HG02852 (cell line): ENCODE data around the gene ATE1.
"Not testable (repeated sequence)": the region's sequence is repeated elsewhere in the genome, so short reads cannot be mapped to it uniquely, and the experiment has no call there.

Source experiments
- ATAC-seq: cut with Tn5 transposase; IDR thresholded peaks from one replicate; pipeline ENCODE4 v1.9.1; 2021; ENCODE audit warnings: mild to moderate bottlenecking, moderate library complexity; ENCODE audit not compliant: unreplicated experiment

ATE1 gene

GRCh38 chr10:121796342-121796741 lies 131.5 kb downstream of the ATE1 start:
- ATAC-seq = no peak

GRCh38 chr10:121792198-121792597 lies 135.6 kb downstream of the ATE1 start:
- no peak for ATAC-seq

- no peak for ATAC-seq
Measured at GRCh38 chr10:121791761-121792160, 136.1 kb downstream of the ATE1 start.

DNA sequence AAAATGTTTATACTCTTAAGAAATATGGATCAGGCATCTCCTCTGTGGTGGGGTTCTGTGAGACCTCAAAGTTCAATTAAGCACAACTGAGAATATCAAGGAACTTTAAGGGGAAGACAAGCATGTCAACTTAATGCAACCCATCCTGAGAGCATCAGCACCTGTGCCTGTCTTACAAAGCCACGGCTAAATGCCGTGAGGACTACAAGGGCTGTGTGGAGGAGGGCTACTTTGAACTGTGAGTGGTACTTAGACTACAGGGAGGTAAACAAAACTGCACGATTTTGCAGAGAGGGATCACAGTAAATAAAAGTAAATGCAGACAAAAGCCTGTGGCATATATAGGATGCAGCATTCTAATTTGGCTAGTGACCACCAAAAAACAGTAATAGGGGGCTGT lies 139.1 kb downstream of the ATE1 start:
- no peak for ATAC-seq

DNA sequence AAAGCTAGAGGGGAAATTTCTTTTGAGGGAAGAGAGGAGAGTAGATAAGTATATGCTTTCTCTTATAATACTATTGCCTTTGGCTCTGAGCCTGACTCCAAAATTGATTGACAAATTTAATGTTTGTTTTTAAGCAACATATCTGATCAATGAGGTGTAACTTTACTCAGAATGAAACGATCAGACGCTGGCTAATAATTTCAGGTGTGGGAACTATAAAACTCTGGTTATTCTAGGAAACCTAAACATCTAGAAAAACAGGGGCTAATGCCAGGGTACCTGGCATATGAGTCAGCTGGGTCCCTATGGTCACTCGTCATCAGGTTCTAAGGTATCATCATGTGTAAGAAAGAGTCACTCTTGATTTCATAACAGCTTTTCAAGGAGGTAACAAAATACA lies 139.7 kb downstream of the ATE1 start:
- ATAC-seq = no peak

- ATAC-seq = no peak
Measured at GRCh38 chr10:121787169-121787568, 140.7 kb downstream of the ATE1 start.

DNA sequence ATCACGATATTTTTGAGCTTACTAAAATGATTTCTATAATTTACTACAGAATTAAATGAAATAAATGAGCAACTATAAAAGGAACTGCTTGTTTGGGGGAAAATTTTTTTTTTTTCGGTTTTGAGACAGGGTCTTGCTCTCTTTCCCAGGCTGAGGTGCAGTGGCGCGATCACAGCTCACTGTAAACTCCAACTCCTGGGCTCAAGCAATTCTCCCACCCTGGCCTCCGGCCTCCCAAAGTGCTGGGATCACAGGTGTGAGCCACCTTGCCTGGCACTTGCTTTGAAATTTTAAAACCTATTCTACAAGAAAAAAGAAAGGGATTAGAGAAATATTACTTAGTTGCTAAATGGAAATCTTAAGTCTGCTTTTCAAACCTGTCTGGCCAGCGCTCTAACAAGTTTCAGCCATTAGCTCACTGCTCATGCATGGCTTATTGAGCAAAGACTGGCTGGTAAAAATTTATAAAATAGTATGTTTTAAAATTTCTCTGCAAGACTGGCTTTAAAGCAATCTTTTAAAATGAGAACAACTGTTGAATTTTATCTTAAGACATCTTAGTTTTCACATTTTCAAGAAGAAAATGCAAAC lies 144.0 kb downstream of the ATE1 start:
- ATAC-seq = no peak

DNA sequence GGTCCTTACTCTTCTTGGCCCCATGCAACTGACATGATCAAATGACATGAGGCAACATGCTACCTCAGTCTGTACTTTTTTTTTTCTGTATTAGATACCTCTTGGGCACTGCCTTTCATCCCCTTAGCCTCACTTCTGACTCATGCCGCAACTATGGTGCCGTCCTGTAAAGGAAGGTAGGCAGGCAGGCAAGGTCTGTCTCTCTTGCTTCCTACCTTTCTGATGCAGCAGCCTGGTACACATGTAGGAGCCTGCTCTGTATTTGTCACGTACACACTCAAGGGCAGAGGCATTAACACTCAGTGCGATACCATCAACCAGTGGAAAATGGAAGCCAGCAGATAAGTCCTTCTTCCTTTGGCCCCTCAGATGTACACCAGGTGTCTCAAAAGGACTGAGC lies 146.7 kb downstream of the ATE1 start:
- no peak for ATAC-seq

GRCh38 chr10:121774813-121775212 lies 153.0 kb downstream of the ATE1 start:
- no peak for ATAC-seq

GRCh38 chr10:121774404-121774803 lies 153.4 kb downstream of the ATE1 start:
- ATAC-seq = no peak

- ATAC-seq = no peak
Measured at GRCh38 chr10:121772884-121773283, 154.9 kb downstream of the ATE1 start.

DNA sequence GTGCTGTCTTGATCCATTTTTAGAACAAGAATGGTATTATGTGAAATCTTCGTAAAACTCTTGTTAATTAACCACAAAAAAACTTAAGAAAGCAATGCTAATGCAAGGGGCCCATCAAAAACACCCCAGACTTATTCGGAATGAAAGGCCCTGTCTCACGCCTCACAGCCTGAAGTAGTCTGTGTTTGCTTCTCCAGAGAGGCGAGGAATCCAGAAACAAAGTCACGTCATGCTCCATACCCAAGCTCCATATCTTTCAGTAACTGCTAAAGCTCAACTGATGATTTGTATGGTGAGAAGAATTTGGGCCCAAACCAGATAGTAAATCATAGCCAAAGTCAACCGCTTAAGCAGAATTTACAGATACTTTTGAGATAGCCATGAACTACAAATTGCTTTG lies 155.4 kb downstream of the ATE1 start:
- no peak for ATAC-seq

DNA sequence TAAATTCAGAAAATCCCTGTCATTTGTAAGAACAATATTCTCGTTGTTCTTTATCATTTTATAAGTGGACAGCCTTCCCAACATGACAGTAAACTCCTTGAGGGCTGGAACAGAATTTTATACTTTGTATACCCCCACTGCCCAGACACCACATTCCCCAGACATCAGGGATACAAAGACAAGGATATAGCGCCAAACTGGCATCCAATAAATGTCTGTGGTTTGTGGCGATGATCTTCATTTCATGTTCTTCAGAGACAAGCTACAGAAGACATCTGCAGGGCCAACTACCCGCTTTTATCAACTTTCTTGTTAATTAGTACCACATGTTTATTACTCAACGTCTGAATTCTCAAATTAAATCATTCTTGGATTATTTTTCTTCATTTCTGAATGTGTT lies 155.9 kb downstream of the ATE1 start:
- ATAC-seq = no peak

DNA sequence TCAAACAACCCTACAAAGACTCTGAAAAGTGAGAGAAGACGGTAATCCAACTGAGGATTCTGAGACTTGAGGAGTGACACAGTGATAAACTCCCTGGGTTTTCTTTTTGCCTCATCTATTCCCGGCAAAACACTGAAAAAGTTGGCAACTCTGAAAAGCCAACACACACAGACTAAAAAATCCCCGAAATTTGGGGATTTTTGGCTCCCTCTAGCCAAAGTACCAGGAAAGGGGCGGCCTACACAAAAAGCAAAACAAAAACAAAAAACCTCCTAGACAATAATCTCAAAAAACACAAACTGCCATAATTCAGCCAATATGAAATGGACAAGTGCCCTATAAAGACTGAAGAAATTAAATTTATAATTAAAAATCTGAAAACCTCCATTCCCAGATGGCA lies 161.4 kb downstream of the ATE1 start:
- no peak for ATAC-seq

DNA sequence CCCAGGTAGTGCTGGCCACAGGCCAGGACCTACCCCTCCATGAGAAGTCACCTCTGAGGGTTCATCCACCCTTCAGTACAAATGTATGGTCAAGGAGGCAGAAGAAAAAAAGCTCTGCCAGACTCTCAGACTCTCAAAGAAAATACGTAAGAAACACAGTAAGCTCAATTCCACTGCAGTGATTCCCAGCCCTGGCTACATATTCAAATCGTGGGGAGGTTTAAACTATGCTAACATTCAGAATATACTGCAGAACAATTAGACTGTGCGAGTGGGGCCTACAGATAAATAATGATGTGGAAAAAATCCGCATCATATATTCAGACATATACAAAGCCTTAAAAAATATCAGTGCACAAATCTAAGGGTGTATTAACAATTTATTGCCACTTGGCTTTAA lies 162.6 kb downstream of the ATE1 start:
- no peak for ATAC-seq

GRCh38 chr10:121764233-121764942 lies 163.4 kb downstream of the ATE1 start:
- ATAC-seq = no peak

GRCh38 chr10:121757241-121757640 lies 170.6 kb downstream of the ATE1 start:
- ATAC-seq = not testable (repeated sequence)

GRCh38 chr10:121755496-121755895 lies 172.3 kb downstream of the ATE1 start:
- not testable (repeated sequence) for ATAC-seq

DNA sequence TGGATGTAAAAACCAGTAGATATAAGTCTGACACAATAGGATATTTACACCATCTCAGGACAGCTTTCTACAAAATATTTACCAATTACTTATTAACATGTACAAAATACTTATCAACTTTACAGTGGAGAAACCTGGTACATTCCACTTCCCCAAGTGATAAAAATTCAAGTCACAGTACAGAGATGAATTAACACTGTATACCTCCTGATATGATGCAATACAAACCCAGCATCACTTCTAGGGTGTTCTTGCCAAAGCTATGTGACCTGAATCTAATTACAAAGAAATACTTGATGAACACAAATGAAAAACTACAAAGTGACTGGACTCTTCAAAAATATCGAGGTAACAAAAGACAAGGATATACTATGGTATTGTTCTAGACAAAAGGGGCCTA lies 173.2 kb downstream of the ATE1 start:
- no peak for ATAC-seq

DNA sequence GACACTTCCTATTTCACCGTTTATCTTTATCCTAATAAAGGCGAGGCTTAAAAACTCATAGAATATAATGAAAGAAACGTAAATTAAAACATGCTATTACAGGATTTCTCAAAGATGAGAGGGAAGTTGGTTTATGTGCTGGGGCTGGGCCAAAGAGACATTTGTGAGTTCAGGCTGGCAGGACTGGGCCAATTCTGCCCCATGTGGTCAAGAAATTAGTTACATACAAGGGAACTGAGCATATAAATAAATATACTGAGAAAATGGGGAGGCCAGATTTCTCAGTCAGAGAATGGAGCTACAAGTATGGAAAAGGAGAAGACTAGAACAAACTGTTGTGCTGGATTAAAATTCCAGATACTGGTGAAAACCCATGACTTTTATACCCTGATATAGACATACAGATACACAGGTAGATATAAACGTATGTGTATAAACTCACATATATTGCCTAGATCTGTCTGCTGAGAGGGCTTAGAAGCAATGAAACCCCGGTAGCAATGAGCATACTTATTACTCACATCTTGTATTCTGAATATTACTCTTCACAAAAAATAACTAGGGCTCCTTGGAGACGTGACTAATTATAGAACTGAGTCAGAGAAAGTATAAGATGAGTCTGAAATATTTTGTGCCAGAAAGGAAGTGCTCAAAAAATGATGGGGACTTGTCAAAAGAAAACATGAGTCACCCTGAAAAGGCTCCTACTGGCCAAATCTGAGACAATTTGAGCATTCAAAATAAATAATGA lies 173.9 kb downstream of the ATE1 start:
- ATAC-seq = peak; percentile 93

DNA sequence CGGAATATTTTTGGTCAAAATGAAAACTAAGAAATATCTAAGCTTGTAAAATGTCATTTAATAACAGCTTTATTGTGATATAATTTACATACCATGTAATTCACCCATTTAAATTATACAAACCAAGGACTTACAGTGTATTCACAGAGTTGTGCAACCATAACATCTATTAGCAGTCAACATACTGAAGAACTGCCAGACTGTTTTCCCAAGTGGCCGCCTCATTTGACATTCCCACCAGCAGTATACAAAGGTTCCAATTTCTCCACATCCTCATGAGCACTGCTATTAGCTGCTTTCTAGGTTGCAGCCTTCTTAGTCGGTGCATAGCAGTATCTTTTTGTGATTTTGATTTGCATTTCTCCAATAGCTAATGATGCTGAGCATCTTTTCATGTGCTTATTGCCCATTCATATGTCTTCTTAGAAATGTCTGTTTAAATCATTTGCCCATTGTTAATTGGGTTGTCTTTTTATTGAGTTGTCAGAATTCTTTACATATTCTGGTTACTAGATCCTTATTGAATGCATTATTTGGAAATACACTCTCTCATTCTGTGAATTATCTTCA lies 176.6 kb downstream of the ATE1 start:
- no peak for ATAC-seq
